Measurements from ENCODE around the gene LRRK2.

GRCh38 chr12:40344312-40344711 lies 119.5 kb downstream of the LRRK2 start:
- TF ChIP-seq POLR2A (IDR thresholded peaks at IDR 0.05) (no peak), CTCF (IDR thresholded peaks at IDR 0.05) (no peak)
